Measurements from ENCODE around the gene TDRD10. TPM values are rescaled to one million over a fixed set of nuclear protein-coding genes. Genes with fewer than 3 reads are reported as not detected.

TDRD10 gene
- total RNA-seq, 1 donor from 2014 or later: 27.8 TPM

- Mint-ChIP-seq H3K36me3 (ENCODE audit: low read depth, unreplicated experiment) (peaks cover 5% of the 10 kb centered on the region), H3K4me1 (ENCODE audit: unreplicated experiment) (no peaks in the 10 kb centered on the region), H3K4me3 (ENCODE audit: unreplicated experiment) (no peak overlapping the region), H3K9me3 (ENCODE audit: unreplicated experiment) (no peaks in the 10 kb centered on the region), H3K27me3 (ENCODE audit: unreplicated experiment) (peaks cover 6% of the 10 kb centered on the region), H3K27ac (ENCODE audit: unreplicated experiment) (no peak overlapping the region)
- DNase-seq (ENCODE audit: low spot score): no peak
- no peak for TF ChIP-seq CTCF (IDR thresholded peaks at IDR 0.05; ENCODE audit: unreplicated experiment)
Observed at GRCh38 chr1:154469844-154470560, 32.0 kb upstream of the TDRD10 start.

- H3K9me3 Mint-ChIP-seq (ENCODE audit: unreplicated experiment): no peaks in the 10 kb centered on the region
Observed at GRCh38 chr1:154471304-154471703, 30.7 kb upstream of the TDRD10 start.

GRCh38 chr1:154474802-154475201 lies 27.2 kb upstream of the TDRD10 start:
- DNase-seq (ENCODE audit: low spot score): no peak
- peaks cover 2% of the 10 kb centered on the region for H3K27me3 Mint-ChIP-seq (ENCODE audit: unreplicated experiment)
- H3K27ac Mint-ChIP-seq (ENCODE audit: unreplicated experiment): no peak overlapping the region

More at GRCh38 chr1:154471304-154471703, 30.7 kb upstream of the TDRD10 start:
- Mint-ChIP-seq H3K36me3 (ENCODE audit: low read depth, unreplicated experiment) (peaks cover 5% of the 10 kb centered on the region), H3K27me3 (ENCODE audit: unreplicated experiment) (peaks cover 8% of the 10 kb centered on the region), H3K27ac (ENCODE audit: unreplicated experiment) (no peak overlapping the region), H3K4me1 (ENCODE audit: unreplicated experiment) (no peaks in the 10 kb centered on the region), H3K4me3 (ENCODE audit: unreplicated experiment) (no peak overlapping the region)
- no peak for TF ChIP-seq CTCF (IDR thresholded peaks at IDR 0.05; ENCODE audit: unreplicated experiment)
- DNase-seq (ENCODE audit: low spot score): no peak

GRCh38 chr1:154476791-154477190 lies 25.2 kb upstream of the TDRD10 start:
- no peak overlapping the region for H3K27ac Mint-ChIP-seq (ENCODE audit: unreplicated experiment)
- no peak for DNase-seq (ENCODE audit: low spot score)
- no peak overlapping the region for H3K4me3 Mint-ChIP-seq (ENCODE audit: unreplicated experiment)
- no peak for TF ChIP-seq CTCF (IDR thresholded peaks at IDR 0.05; ENCODE audit: unreplicated experiment)
- H3K36me3 Mint-ChIP-seq (ENCODE audit: low read depth, unreplicated experiment): peaks cover 16% of the 10 kb centered on the region
- H3K4me1 Mint-ChIP-seq (ENCODE audit: unreplicated experiment): peaks cover 30% of the 10 kb centered on the region
- H3K27me3 Mint-ChIP-seq (ENCODE audit: unreplicated experiment): peaks cover 2% of the 10 kb centered on the region
- no peaks in the 10 kb centered on the region for H3K9me3 Mint-ChIP-seq (ENCODE audit: unreplicated experiment)

More at GRCh38 chr1:154474802-154475201, 27.2 kb upstream of the TDRD10 start:
- H3K4me3 Mint-ChIP-seq (ENCODE audit: unreplicated experiment): no peak overlapping the region
- TF ChIP-seq CTCF (IDR thresholded peaks at IDR 0.05; ENCODE audit: unreplicated experiment): no peak
- H3K36me3 Mint-ChIP-seq (ENCODE audit: low read depth, unreplicated experiment): peaks cover 4% of the 10 kb centered on the region
- no peaks in the 10 kb centered on the region for H3K9me3 Mint-ChIP-seq (ENCODE audit: unreplicated experiment)
- peaks cover 13% of the 10 kb centered on the region for H3K4me1 Mint-ChIP-seq (ENCODE audit: unreplicated experiment)

GRCh38 chr1:154478013-154478412 lies 24.0 kb upstream of the TDRD10 start:
- no peak for DNase-seq (ENCODE audit: low spot score)
- peaks cover 20% of the 10 kb centered on the region for H3K36me3 Mint-ChIP-seq (ENCODE audit: low read depth, unreplicated experiment)
- no peak overlapping the region for H3K27ac Mint-ChIP-seq (ENCODE audit: unreplicated experiment)
- H3K9me3 Mint-ChIP-seq (ENCODE audit: unreplicated experiment): no peaks in the 10 kb centered on the region
- TF ChIP-seq CTCF (IDR thresholded peaks at IDR 0.05; ENCODE audit: unreplicated experiment): no peak
- H3K4me1 Mint-ChIP-seq (ENCODE audit: unreplicated experiment): peaks cover 33% of the 10 kb centered on the region
- peaks cover 2% of the 10 kb centered on the region for H3K27me3 Mint-ChIP-seq (ENCODE audit: unreplicated experiment)
- H3K4me3 Mint-ChIP-seq (ENCODE audit: unreplicated experiment): no peak overlapping the region

Measured in endothelial cell (in vitro differentiated cells).